OCI-LY7 (cell line): ENCODE results near the gene ODC1. TPM values are rescaled to one million over a fixed set of nuclear protein-coding genes. Genes with fewer than 3 reads are reported as not detected.

ENCODE experiments used
- BruUV-seq: library from RNA; stranded (reverse); fragments of 400-500 nt; replicated peaks from 2 replicates; lab custom pipeline; 2021; lab: Mats Ljungman, UMichigan
- CTCF ChIA-PET: fragments of 300-600 bp; sonication (Branson Sonifier 250); formaldehyde crosslinking; loops from one replicate; lab custom pipeline; 2022; ENCODE audit warnings: antibody characterized with exemption; ENCODE audit not compliant: unreplicated experiment; lab: Charles Lee
- POLR2A ChIA-PET: fragments of 300-600 bp; sonication (Branson Sonifier 250); formaldehyde crosslinking; loops from one replicate; lab custom pipeline; 2022; ENCODE audit warnings: antibody characterized with exemption; lab: Charles Lee
- DNase-seq: peaks from one replicate; pipeline ENCODE4 v3.0.0-alpha.2; 2015; ENCODE audit warnings: low spot score
- H2AFZ ChIP-seq: fragments of 200-600 bp; sonication (generic), shearing (Covaris generic); 2 replicates; pipeline ENCODE4 v1.6.1; 2014; ENCODE audit warnings: mild to moderate bottlenecking, antibody characterized with exemption, low read length, moderate library complexity
- H3K27ac ChIP-seq: fragments of 200-600 bp; sonication (generic); 2 replicates; pipeline ENCODE4 v1.5.1; 2014; ENCODE audit warnings: mixed run types, low read depth, mild to moderate bottlenecking, moderate library complexity, low read length, inconsistent platforms; ENCODE audit not compliant: poor library complexity, severe bottlenecking
- H3K36me3 ChIP-seq: fragments of 200-600 bp; sonication (generic); 2 replicates; pipeline ENCODE4 v1.6.1; 2014; ENCODE audit warnings: mild to moderate bottlenecking, antibody characterized with exemption, low read length, moderate library complexity, mixed read lengths; ENCODE audit not compliant: insufficient read depth
- H3K4me1 ChIP-seq: fragments of 200-600 bp; sonication (generic); 2 replicates; pipeline ENCODE4 v1.5.1; 2014; ENCODE audit warnings: mild to moderate bottlenecking, low read length; ENCODE audit not compliant: insufficient read depth, poor library complexity, severe bottlenecking
- H3K4me2 ChIP-seq: fragments of 200-600 bp; sonication (generic); 2 replicates; pipeline ENCODE4 v1.6.1; 2014; ENCODE audit warnings: mild to moderate bottlenecking, low read length
- H3K4me3 ChIP-seq: fragments of 200-600 bp; sonication (generic); 2 replicates; pipeline ENCODE4 v1.5.1; 2014; ENCODE audit warnings: mild to moderate bottlenecking, low read depth, low read length; ENCODE audit not compliant: poor library complexity, severe bottlenecking
- H3K79me2 ChIP-seq: fragments of 200-600 bp; sonication (generic); 2 replicates; pipeline ENCODE4 v1.6.1; 2016; ENCODE audit warnings: low read depth, mild to moderate bottlenecking, low read length, moderate library complexity, mixed read lengths; ENCODE audit not compliant: insufficient read depth
- H3K9me2 ChIP-seq: fragments of 200-600 bp; sonication (generic); 2 replicates; pipeline ENCODE4 v1.6.1; 2016; ENCODE audit warnings: mild to moderate bottlenecking, low read length, mixed read lengths; ENCODE audit not compliant: insufficient read depth
- H3K9me3 ChIP-seq: fragments of 200-600 bp; sonication (generic); 2 replicates; pipeline ENCODE4 v1.6.1; 2014; ENCODE audit warnings: mild to moderate bottlenecking, mixed run types, low read length, mixed read lengths
- H4K20me1 ChIP-seq: fragments of 200-600 bp; sonication (generic); 2 replicates; pipeline ENCODE4 v1.6.1; 2014; ENCODE audit warnings: mild to moderate bottlenecking, antibody characterized with exemption, low read length, moderate library complexity, mixed read lengths; ENCODE audit not compliant: insufficient read depth
- EZH2phosphoT487 ChIP-seq: fragments of 200-600 bp; sonication (generic); IDR thresholded peaks from 2 replicates; pipeline ENCODE4 v1.6.1; 2018; ENCODE audit warnings: low read depth, borderline replicate concordance, mild to moderate bottlenecking, mixed run types, antibody characterized with exemption, low read length, moderate library complexity, mixed read lengths
- intact Hi-C: fragments of 100-400 bp; cut with micrococcal nuclease; formaldehyde crosslinking; loops from one replicate; pipeline ENCODE4 v1.10.0; 2022; ENCODE audit not compliant: unreplicated experiment
- total RNA-seq, 2 experiments: library from RNA; depleted of rRNA in 1 of 2; stranded (reverse); fragments of >200 nt in 1 of 2; shearing (Covaris generic) in 1 of 2; gene quantifications; 2 replicates each; pipeline ENCODE4 v1.2.3, GENCODE V29; 2014 to 2022
- TF ChIP-seq, protein P1 (sequence below): fragments of 200-600 bp; sonication (generic); conservative IDR thresholded peaks from 2 replicates; pipeline ENCODE4 v1.5.1; 2014; ENCODE audit warnings: mild to moderate bottlenecking, antibody characterized with exemption, low read length, moderate library complexity, mixed read lengths

The ODC1 gene
- total RNA-seq, 2 experiments from 2014 or later = 256 to 273 TPM

DNA sequence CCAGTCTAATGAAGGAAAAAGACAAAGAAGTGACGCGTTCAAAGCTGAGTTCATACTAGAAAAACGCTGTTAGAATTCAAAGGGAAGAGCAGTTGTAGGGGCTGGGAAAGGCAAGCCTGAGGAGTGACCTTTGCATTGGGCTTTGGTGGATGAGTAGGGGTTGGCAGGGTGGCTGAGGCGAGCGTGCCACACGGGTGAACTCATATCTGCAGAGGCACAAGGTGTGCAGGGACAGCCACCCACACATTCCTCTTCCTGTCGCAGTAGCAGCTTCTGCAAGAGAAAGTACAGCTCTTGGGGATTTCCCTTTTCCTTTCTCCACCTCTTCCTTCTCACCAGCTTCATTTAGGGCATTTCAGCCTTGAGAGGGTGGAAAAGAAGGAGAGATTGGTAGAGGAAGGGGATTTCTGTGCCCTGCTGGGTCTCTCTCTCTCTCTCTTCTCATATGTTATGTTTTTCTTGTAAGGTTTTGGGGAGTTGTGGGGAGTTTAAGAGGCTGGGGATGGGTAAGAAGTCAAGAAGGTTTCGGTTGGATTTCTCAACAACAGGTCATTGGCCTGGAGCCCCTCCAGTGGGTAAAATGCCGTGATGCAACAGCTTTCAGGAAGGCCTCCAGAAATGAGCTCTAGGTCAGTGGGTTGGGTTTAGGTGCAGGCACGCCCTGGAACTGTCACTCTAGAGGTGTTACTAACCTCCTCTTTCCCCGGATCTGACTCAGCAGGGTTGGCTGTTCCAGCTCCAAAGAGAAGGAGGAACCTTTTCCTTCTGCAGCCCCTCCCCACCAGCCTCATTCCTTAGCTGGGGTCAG is 40.1 kb downstream of the ODC1 start:
- Histone ChIP-seq H3K27ac (no peak overlapping the region), H3K9me2 (no peaks in the 10 kb centered on the region), H4K20me1 (no peaks in the 10 kb centered on the region), H3K4me3 (no peak overlapping the region), H3K9me3 (no peaks in the 10 kb centered on the region), H3K4me2 (peak overlapping the region; percentile 83), H3K36me3 (no peaks in the 10 kb centered on the region; the same call in 1 of the 2 replicates), H3K4me1 (peaks cover 57% of the 10 kb centered on the region), H3K79me2 (no peaks in the 10 kb centered on the region), H2AFZ (peak overlapping the region; percentile 6; the same call in 1 of the 2 replicates)
- intact Hi-C loops = loop anchor here (2.0 kb wide), 3 partner anchors 183 to 283 kb away; no protein-coding TSS in a partner anchor
- ChIA-PET POLR2A (interaction anchor here (0.5 to 3.3 kb wide), 11 partner anchors 28 to 424 kb away, joined by 3 to 22 read pairs (median 3); no protein-coding TSS in a partner anchor), CTCF (interaction anchor here (0.6 to 2.4 kb wide), 7 partner anchors 26 to 138 kb away, joined by 3 to 20 read pairs (median 9); no protein-coding TSS in a partner anchor)
- DNase-seq = peak; percentile 39
- TF ChIP-seq, protein P1, sequence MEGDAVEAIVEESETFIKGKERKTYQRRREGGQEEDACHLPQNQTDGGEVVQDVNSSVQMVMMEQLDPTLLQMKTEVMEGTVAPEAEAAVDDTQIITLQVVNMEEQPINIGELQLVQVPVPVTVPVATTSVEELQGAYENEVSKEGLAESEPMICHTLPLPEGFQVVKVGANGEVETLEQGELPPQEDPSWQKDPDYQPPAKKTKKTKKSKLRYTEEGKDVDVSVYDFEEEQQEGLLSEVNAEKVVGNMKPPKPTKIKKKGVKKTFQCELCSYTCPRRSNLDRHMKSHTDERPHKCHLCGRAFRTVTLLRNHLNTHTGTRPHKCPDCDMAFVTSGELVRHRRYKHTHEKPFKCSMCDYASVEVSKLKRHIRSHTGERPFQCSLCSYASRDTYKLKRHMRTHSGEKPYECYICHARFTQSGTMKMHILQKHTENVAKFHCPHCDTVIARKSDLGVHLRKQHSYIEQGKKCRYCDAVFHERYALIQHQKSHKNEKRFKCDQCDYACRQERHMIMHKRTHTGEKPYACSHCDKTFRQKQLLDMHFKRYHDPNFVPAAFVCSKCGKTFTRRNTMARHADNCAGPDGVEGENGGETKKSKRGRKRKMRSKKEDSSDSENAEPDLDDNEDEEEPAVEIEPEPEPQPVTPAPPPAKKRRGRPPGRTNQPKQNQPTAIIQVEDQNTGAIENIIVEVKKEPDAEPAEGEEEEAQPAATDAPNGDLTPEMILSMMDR = no peak
- no peak for TF ChIP-seq EZH2phosphoT487
- BruUV-seq = no TSS peak

GRCh38 chr2:10407432-10407831 is 40.7 kb downstream of the ODC1 start:
- Histone ChIP-seq H3K27ac (no peak overlapping the region), H3K4me2 (peak overlapping the region; percentile 83), H3K4me1 (peaks cover 57% of the 10 kb centered on the region), H3K9me2 (no peaks in the 10 kb centered on the region), H2AFZ (no peak overlapping the region), H3K79me2 (no peaks in the 10 kb centered on the region), H3K9me3 (no peaks in the 10 kb centered on the region), H3K4me3 (no peak overlapping the region), H4K20me1 (no peaks in the 10 kb centered on the region), H3K36me3 (no peaks in the 10 kb centered on the region)
- ChIA-PET CTCF (interaction anchor here (0.6 to 2.4 kb wide), 3 partner anchors 32 to 138 kb away, joined by 4 to 10 read pairs (median 6); no protein-coding TSS in a partner anchor), POLR2A (interaction anchor here (0.9 to 3.3 kb wide), 3 partner anchors 29 to 335 kb away, joined by 3 to 22 read pairs (median 4); no protein-coding TSS in a partner anchor)
- no TSS peak for BruUV-seq
- intact Hi-C loops = no loop called here
- peak; percentile 28 for DNase-seq
- TF ChIP-seq, protein P1 = no peak
- TF ChIP-seq EZH2phosphoT487 = no peak
